CD14-positive monocyte (primary cell): Measurements from ENCODE around the gene WDR7. TPM values are rescaled to one million over a fixed set of nuclear protein-coding genes. Genes with fewer than 3 reads are reported as not detected.

ENCODE experiments used
- DNase-seq, 3 donors: peaks; one replicate each; pipeline ENCODE4 v3.0.0-alpha.2; 2011 to 2022
- H2AFZ ChIP-seq: 2 replicates; pipeline ENCODE4 v1.6.0; 2012; ENCODE audit warnings: mild to moderate bottlenecking, low read depth, low read length, inconsistent platforms; ENCODE audit not compliant: insufficient read depth, poor library complexity, severe bottlenecking
- H3K27ac ChIP-seq, 2 donors: 1 replicate in 1 of 2; 2 replicates in 1 of 2; pipeline ENCODE4 v1.5.1; 2012 to 2013; ENCODE audit warnings: low read length in 2 of 2, control low read depth in 1 of 2, inconsistent platforms in 1 of 2, low read depth in 1 of 2, mild to moderate bottlenecking in 1 of 2
- H3K27me3 ChIP-seq, 2 donors: one replicate each; pipeline versions ENCODE4 v1.6.0 to v1.6.1; 2011 to 2013; ENCODE audit warnings: low read length in 2 of 2; ENCODE audit not compliant: control insufficient read depth in 2 of 2, insufficient read depth in 2 of 2
- H3K36me3 ChIP-seq, 2 donors: replicated peaks in 1 of 2; 1 replicate in 1 of 2; 2 replicates in 1 of 2; pipeline versions ENCODE4 v1.5.1 to v1.6.1; 2012 to 2013; ENCODE audit warnings: low read length in 2 of 2, control low read depth in 1 of 2, inconsistent platforms in 1 of 2, mild to moderate bottlenecking in 1 of 2; ENCODE audit not compliant: insufficient read depth in 2 of 2, control insufficient read depth in 1 of 2
- H3K4me1 ChIP-seq, 2 donors: 1 replicate in 1 of 2; 2 replicates in 1 of 2; pipeline versions ENCODE4 v1.5.1 to v1.6.1; 2012 to 2013; ENCODE audit warnings: low read length in 2 of 2, control low read depth in 1 of 2, inconsistent platforms in 1 of 2, mild to moderate bottlenecking in 1 of 2, moderate library complexity in 1 of 2; ENCODE audit not compliant: insufficient read depth in 2 of 2, control insufficient read depth in 1 of 2
- H3K4me2 ChIP-seq: replicated peaks from 2 replicates; pipeline ENCODE3; 2012; ENCODE audit warnings: low read length, moderate library complexity, mild to moderate bottlenecking; ENCODE audit not compliant: poor library complexity, severe bottlenecking; ENCODE audit errors: extremely low read depth
- H3K4me3 ChIP-seq, 3 experiments: fragments of 200-600 bp in 1 of 3; sonication (generic) in 1 of 3; replicated peaks in 1 of 3; 1 replicate in 2 of 3; 2 replicates in 1 of 3; pipeline ENCODE4 v1.5.1; 2011 to 2013; ENCODE audit warnings: low read length in 3 of 3, mild to moderate bottlenecking in 3 of 3, control low read depth in 2 of 3, low read depth in 2 of 3, inconsistent platforms in 1 of 3, moderate library complexity in 1 of 3
- H3K79me2 ChIP-seq: 2 replicates; pipeline ENCODE4 v1.6.0; 2012; ENCODE audit warnings: mild to moderate bottlenecking, control low read depth, inconsistent platforms, low read length, moderate library complexity; ENCODE audit not compliant: insufficient read depth
- H3K9ac ChIP-seq: 2 replicates; pipeline ENCODE4 v1.6.0; 2017; ENCODE audit warnings: low read length, mild to moderate bottlenecking; ENCODE audit not compliant: insufficient read depth, poor library complexity, severe bottlenecking
- H3K9me3 ChIP-seq, 2 donors: replicated peaks in 1 of 2; 1 replicate in 1 of 2; 2 replicates in 1 of 2; pipeline versions ENCODE4 v1.5.1 to v1.6.1; 2012 to 2013; ENCODE audit warnings: low read length in 2 of 2, control low read depth in 1 of 2; ENCODE audit not compliant: control insufficient read depth in 1 of 2, insufficient read depth in 1 of 2
- H4K20me1 ChIP-seq: 2 replicates; pipeline ENCODE4 v1.6.0; 2012; ENCODE audit warnings: mild to moderate bottlenecking, low read length, control low read depth, moderate library complexity; ENCODE audit not compliant: insufficient read depth
- H3K27ac Mint-ChIP-seq, 7 donors: one replicate each; pipeline ENCODE4 v1.8.0; 2020; ENCODE audit warnings: mild to moderate bottlenecking in 7 of 7, mixed read lengths in 7 of 7, moderate library complexity in 6 of 7, inconsistent platforms in 2 of 7
- H3K27me3 Mint-ChIP-seq, 3 donors: one replicate each; pipeline ENCODE4 v1.8.0; 2021 to 2022; ENCODE audit warnings: low read depth in 3 of 3, mild to moderate bottlenecking in 3 of 3, mixed read lengths in 3 of 3, moderate library complexity in 3 of 3, inconsistent platforms in 1 of 3
- H3K36me3 Mint-ChIP-seq, 2 donors: one replicate each; pipeline ENCODE4 v1.8.0; 2020; ENCODE audit warnings: mixed read lengths in 2 of 2, inconsistent platforms in 1 of 2, mild to moderate bottlenecking in 1 of 2
- H3K4me1 Mint-ChIP-seq: one replicate; pipeline ENCODE4 v1.8.0; 2020; ENCODE audit warnings: mild to moderate bottlenecking, mixed read lengths
- H3K4me3 Mint-ChIP-seq, 2 donors: one replicate each; pipeline ENCODE4 v1.8.0; 2020; ENCODE audit warnings: mild to moderate bottlenecking in 2 of 2, mixed read lengths in 2 of 2, moderate library complexity in 1 of 2
- H3K9me3 Mint-ChIP-seq, 7 donors: one replicate each; pipeline ENCODE4 v1.8.0; 2020 to 2022; ENCODE audit warnings: mixed read lengths in 7 of 7, mild to moderate bottlenecking in 6 of 7, moderate library complexity in 6 of 7, inconsistent platforms in 2 of 7
- CTCF ChIP-seq: fragments of 200-600 bp; IDR thresholded peaks from one replicate; pipeline ENCODE4 v1.8.0; 2022; ENCODE audit warnings: antibody characterized with exemption, mild to moderate bottlenecking
- WGBS: methylation state at CpG from one replicate; pipeline ENCODE4 v1.1.5; 2013; ENCODE audit warnings: missing lambda C conversion rate; ENCODE audit not compliant: insufficient coverage; 5-methylcytosine and 5-hydroxymethylcytosine counted together
- intact Hi-C, 2 donors: fragments of 100-400 bp; cut with micrococcal nuclease; formaldehyde crosslinking; loops; one replicate each; pipeline versions ENCODE4 v1.15.0 to v1.15.1; 2023
- polyA plus RNA-seq, 3 donors: library from polyadenylated mRNA; depleted of rRNA in 1 of 3; unstranded in 2 of 3; stranded (reverse) in 1 of 3; fragments of 300-500 nt in 2 of 3; fragments of >200 nt in 1 of 3; fragmentation: Illumina TruSeq in 2 of 3; gene quantifications; 1 replicate in 2 of 3; 2 replicates in 1 of 3; pipeline ENCODE4 v1.2.3, GENCODE V29; 2012 to 2021

The WDR7 gene
- polyA plus RNA-seq, 3 donors: 9.1 to 23.6 (median 9.5) TPM

GRCh38 chr18:56921896-56922480 is 270.8 kb downstream of the WDR7 start:
- Histone ChIP-seq H3K36me3 (peaks cover 0 to 5% of the 10 kb centered on the region in 2 donors), H3K27ac (no peak overlapping the region), H3K9me3 (no peaks in the 10 kb centered on the region), H3K4me3 (no peak overlapping the region), H2AFZ (no peak overlapping the region), H4K20me1 (no peaks in the 10 kb centered on the region), H3K4me1 (no peaks in the 10 kb centered on the region), H3K27me3 (no peaks in the 10 kb centered on the region), H3K9ac (no peak overlapping the region), H3K4me2 (no peak overlapping the region), H3K79me2 (no peaks in the 10 kb centered on the region)
- Mint-ChIP-seq H3K9me3 (no peaks in the 10 kb centered on the region), H3K4me1 (no peaks in the 10 kb centered on the region), H3K27ac (no peak overlapping the region), H3K36me3 (peaks cover 18 to 23% of the 10 kb centered on the region in 2 donors), H3K27me3 (no peaks in the 10 kb centered on the region), H3K4me3 (no peak overlapping the region)
- intact Hi-C loops: no loop called here
- no CpG with 5 or more reads among the region's 1 CpG for WGBS
- DNase-seq: no peak
- TF ChIP-seq CTCF: no peak

GRCh38 chr18:56926734-56927133 is 275.6 kb downstream of the WDR7 start:
- H3K9me3 Mint-ChIP-seq: no peaks in the 10 kb centered on the region
- 86% methylated on average over 2 of the region's 5 CpGs for WGBS
- Histone ChIP-seq H3K36me3 (peaks cover 0 to 14% of the 10 kb centered on the region in 2 donors), H2AFZ (no peak overlapping the region), H3K79me2 (no peaks in the 10 kb centered on the region), H3K4me3 (no peak overlapping the region), H3K27me3 (no peaks in the 10 kb centered on the region), H3K9me3 (no peaks in the 10 kb centered on the region), H3K9ac (no peak overlapping the region), H3K4me2 (no peak overlapping the region), H4K20me1 (no peaks in the 10 kb centered on the region), H3K27ac (no peak overlapping the region), H3K4me1 (no peaks in the 10 kb centered on the region)
- no peak for TF ChIP-seq CTCF
- peaks cover 34 to 35% of the 10 kb centered on the region in 2 donors for H3K36me3 Mint-ChIP-seq
- peak overlapping the region in 1 of 7 donors; percentile 52 for H3K27ac Mint-ChIP-seq
- DNase-seq: no peak
- H3K4me3 Mint-ChIP-seq: no peak overlapping the region
- no peaks in the 10 kb centered on the region for H3K4me1 Mint-ChIP-seq
- intact Hi-C loops: no loop called here
- no peaks in the 10 kb centered on the region for H3K27me3 Mint-ChIP-seq
